CD4-positive, alpha-beta T cell treated with Interleukin-12 subunit alpha and Interleukin-12 subunit beta, for 1 hour (primary cell): ENCODE data around the gene ZNF410.

Source experiments
- DNase-seq: peaks from one replicate; pipeline ENCODE4 v3.0.0-alpha.2; 2020

ZNF410 gene

DNA sequence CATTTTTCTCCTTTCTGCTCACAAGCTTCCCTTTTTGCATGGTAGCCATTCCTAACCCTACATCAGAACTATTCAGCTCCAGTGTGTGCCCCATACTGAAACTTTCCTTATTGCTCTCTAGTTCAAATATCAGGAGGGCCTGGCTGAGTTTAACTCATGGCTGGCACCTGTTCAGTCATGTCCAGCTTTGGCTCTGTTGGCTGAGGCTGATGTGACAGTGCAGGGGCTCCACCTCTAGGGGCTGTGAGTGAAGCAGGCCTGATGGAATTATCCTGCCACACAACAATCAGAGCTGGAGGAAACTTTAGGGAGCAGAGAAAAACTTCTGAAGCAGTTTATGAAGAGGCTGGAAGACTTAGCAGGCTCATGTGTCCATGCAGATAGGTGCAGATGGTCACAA is 71.9 kb downstream of the ZNF410 start:
- DNase-seq = no peak

DNA sequence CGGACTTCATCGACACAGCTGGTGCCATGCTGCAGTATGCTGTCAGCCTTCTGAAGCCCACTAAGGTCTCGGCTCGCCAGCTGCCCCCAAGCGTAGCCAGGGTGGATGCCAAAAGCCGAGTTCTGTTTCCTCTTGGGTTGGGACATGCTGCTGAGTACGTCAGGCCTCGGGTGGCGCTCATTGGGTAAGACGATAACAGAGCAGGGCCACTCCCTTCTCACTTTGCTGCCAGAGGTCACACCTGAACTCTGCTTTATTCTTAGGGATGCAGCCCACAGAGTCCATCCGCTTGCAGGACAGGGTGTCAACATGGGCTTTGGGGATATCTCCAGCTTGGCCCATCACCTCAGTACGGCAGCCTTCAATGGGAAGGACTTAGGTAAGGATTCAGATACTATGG is 74.5 kb downstream of the ZNF410 start:
- DNase-seq = no peak

DNA sequence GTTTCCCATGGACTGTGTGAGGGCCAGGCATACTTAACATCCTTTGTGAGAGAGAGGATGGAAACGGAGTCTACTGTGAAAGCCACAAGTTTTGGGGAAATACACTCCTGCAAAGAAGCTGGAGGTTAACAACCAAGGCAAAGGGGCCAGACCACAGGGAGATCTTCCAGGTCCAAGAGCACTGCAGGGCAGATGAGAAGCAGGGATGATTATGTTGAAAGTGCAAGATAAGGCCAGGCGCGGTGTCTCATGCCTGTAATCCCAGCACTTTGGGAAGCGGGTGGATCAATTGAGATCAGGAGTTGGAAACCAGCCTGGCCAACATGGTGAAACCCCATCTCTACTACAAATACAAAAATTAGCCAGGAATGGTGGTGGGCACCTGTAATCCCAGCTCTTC is 78.6 kb downstream of the ZNF410 start:
- no peak for DNase-seq

DNA sequence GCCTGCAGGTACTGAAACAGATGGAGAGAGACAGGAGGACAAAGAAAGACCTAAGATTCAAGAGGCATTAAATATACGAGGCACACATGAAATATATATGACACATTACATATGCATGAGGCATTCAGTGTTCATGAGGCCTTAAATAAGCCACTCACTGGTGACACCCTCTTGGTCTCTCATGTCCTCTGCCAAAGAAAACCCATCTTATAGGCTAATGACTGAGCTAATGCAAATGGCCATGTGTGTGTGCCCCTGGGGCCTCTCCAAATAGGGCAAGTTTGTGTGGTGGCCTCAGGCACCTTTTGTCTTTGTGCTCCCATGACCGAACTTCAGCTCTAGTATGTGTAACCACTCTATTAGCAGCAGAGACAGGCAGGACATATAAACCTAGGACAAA is 82.2 kb downstream of the ZNF410 start:
- no peak for DNase-seq

DNA sequence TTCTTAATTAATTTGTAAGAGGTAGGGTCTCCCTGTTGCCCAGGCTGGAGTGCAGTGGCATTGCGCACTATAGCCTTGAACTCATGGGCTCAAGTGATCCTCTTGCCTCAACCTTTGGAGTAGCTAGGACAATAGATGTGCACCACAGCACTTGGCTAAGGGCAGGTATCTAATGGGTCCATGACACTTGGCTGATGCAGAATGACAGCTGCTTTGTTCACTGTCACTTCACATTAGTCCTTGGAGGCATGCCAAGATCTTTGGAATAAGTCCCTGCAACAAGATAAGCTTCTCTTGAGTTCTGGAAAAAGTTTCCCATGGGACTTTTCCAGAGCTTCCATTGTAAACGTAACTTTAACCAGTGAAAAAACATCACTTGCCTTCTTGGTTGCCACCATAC is 86.8 kb downstream of the ZNF410 start:
- no peak for DNase-seq

DNA sequence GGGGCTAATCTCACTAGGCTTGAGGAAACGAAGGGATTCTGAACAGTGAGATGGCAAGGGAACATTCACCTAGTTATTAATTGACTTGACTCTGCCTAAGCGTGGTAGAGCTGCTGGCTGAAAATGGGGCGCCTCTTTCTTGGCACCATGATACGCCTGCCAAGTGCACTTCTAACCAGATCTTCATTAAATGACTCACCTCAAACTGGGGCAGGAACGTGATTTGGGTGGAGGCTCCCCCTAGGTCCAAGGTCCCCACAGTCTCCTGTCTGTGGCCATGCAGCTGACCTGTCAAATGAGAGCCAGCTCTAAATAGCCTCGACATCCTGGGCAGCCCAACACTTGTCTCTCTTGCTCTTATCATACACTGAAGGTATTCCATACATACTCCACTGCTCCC is 89.5 kb downstream of the ZNF410 start:
- no peak for DNase-seq

DNA sequence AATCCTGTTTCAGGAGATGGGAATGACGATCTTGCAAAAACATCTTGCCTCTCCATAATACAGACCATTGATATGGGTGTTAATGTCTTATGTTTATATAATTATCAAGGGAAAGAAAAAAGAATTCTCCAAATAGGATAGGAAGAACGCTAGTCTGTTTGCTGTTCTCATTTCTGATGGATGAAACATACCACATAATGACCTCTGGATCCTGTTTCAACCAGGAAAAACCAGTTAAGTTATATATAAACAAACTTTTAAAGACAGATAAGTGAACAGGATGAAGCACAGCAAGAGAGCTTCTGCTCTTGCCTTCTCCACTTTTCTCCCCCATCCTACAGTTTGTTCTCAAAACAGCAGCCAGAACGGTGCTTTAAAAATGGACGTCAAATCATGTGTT is 91.2 kb downstream of the ZNF410 start:
- no peak for DNase-seq
